Activated naive CD4-positive, alpha-beta T cell treated with anti-CD3 and anti-CD28 coated beads, Interleukin-2, amount 50 U/mL, for 72 hours (primary cell): ENCODE results near the gene AKAP1. TPM values are rescaled to one million over a fixed set of nuclear protein-coding genes. Genes with fewer than 3 reads are reported as not detected.

ENCODE experiments used
- ATAC-seq, 2 donors: fragments of 150-1000 bp; cut with Tn5 transposase; 2 replicates each; pipeline ENCODE4 v1.10.0; 2021; ENCODE audit warnings: mild to moderate bottlenecking in 2 of 2, moderate library complexity in 2 of 2
- DNase-seq, 2 donors: peaks; one replicate each; pipeline ENCODE4 v3.0.0; 2021 to 2022; ENCODE audit warnings: low spot score in 2 of 2
- H3K27ac Mint-ChIP-seq, 2 donors: one replicate each; pipeline ENCODE4 v1.8.0; 2022; ENCODE audit warnings: mild to moderate bottlenecking in 2 of 2, mixed read lengths in 2 of 2
- H3K36me3 Mint-ChIP-seq, 2 donors: one replicate each; pipeline ENCODE4 v1.8.0; 2022; ENCODE audit warnings: mixed read lengths in 2 of 2
- H3K9me3 Mint-ChIP-seq, 2 donors: one replicate each; pipeline ENCODE4 v1.8.0; 2022; ENCODE audit warnings: mixed read lengths in 2 of 2
- total RNA-seq, 2 donors: library from RNA; stranded (reverse); gene quantifications; one replicate each; pipeline ENCODE4 v1.2.3, GENCODE V29; 2022

Gene AKAP1
- total RNA-seq, 2 donors from 2014 or later, result 16.8 to 28.0 TPM

- Mint-ChIP-seq H3K27ac (no peak overlapping the region), H3K36me3 (no peaks in the 10 kb centered on the region), H3K9me3 (peaks cover 0 to 10% of the 10 kb centered on the region in 2 donors)
- ATAC-seq, result no peak
- no peak for DNase-seq
Measured at GRCh38 chr17:57160624-57161023, 75.6 kb downstream of the AKAP1 start.

- ATAC-seq, result no peak
Measured at GRCh38 chr17:57164814-57165213, 79.8 kb downstream of the AKAP1 start.

GRCh38 chr17:57165754-57166153 is 80.7 kb downstream of the AKAP1 start:
- DNase-seq, result no peak
- Mint-ChIP-seq H3K36me3 (no peaks in the 10 kb centered on the region), H3K27ac (no peak overlapping the region), H3K9me3 (peaks cover 0 to 6% of the 10 kb centered on the region in 2 donors)
- no peak for ATAC-seq

More at GRCh38 chr17:57164814-57165213, 79.8 kb downstream of the AKAP1 start:
- H3K36me3 Mint-ChIP-seq, result no peaks in the 10 kb centered on the region
- H3K9me3 Mint-ChIP-seq, result peaks cover 0 to 10% of the 10 kb centered on the region in 2 donors
- H3K27ac Mint-ChIP-seq, result no peak overlapping the region
- no peak for DNase-seq

DNA sequence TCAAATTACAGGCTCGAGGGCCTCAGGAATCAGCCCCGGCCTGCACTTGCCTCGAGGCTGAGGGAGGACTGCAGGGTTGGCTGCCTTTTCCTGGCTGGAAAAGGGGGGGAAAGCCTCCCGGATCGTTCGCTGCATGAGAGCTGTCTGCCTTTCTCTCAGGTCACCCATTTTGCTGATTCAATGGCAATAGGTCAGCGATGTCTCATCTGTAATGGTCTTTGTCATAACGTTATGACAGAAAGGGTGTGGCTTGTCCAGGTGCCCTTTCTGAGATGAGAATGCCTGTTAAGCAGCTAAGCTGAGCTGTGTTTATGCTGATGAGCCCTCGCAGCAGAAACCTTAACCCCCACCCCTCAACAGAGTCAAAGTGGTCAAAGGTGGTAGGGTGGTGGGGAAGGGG is 81.8 kb downstream of the AKAP1 start:
- DNase-seq, result no peak
- Mint-ChIP-seq H3K9me3 (peaks cover 0 to 6% of the 10 kb centered on the region in 2 donors), H3K36me3 (no peaks in the 10 kb centered on the region), H3K27ac (no peak overlapping the region)
- ATAC-seq, result no peak

DNA sequence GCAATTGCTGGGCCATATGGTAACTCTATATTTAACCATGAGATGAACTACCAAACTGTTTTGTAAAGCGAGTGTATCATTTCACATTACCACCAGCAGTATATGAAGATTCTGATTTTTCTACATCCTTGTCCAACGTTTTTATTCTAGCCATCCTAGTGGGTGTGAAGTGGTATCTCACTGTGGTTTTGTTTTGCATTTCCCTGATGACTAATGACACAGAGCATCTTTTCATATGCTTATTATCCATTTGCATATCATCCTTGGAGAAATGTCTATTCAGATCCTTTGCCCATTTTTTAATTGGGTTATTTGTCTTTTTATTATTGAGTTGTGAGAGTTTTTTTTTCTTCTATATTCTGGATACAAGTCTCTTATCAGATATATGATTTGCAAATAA is 83.6 kb downstream of the AKAP1 start:
- H3K36me3 Mint-ChIP-seq, result no peaks in the 10 kb centered on the region
- peaks cover 0 to 2% of the 10 kb centered on the region in 2 donors for H3K9me3 Mint-ChIP-seq
- no peak overlapping the region for H3K27ac Mint-ChIP-seq
- ATAC-seq (no peak), DNase-seq (no peak)

DNA sequence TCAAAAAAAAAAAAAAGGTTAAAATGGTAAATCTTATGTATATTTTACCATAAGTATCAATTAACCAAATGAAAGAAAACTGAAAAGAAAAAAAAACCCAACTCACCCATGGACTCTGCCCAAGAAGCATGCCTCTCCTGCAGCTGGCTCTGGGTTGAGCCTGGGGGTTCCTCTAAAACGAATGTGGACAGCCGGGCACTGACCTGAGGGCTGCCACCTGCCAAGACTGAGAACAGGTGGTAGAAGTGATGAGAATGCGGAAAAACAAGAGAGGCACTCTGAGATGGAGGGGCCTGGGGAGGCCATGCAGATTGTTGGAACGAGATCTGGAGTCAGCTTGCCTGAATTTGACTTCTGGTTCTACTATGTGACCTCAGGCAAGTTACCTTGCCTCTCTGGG is 85.8 kb downstream of the AKAP1 start:
- DNase-seq (no peak), ATAC-seq (no peak)
- no peak overlapping the region for H3K27ac Mint-ChIP-seq
- H3K9me3 Mint-ChIP-seq, result no peaks in the 10 kb centered on the region
- no peaks in the 10 kb centered on the region for H3K36me3 Mint-ChIP-seq

Other genes starting within 250 kb of the AKAP1 start
- 100 to 1,000 TPM; 139 to 215 TPM for gene TRIM25, start 171.2 kb upstream of the AKAP1 start, total RNA-seq
- gene COIL, start 124.2 kb upstream of the AKAP1 start, total RNA-seq, result 10 to 100 TPM; 22.6 to 26.1 TPM
- gene SCPEP1, start 107.1 kb upstream of the AKAP1 start, total RNA-seq, result 10 to 100 TPM; 17.6 to 33.2 TPM
- 10 to 100 TPM; 54.1 to 74.8 TPM for gene MSI2, start 171.3 kb downstream of the AKAP1 start, total RNA-seq